ENCODE measurements around the gene WIPI1. TPM values are rescaled to one million over a fixed set of nuclear protein-coding genes. Genes with fewer than 3 reads are reported as not detected.

Gene WIPI1
- total and polyA plus RNA-seq, 2 of the 13 experiments (the other 11 are each of a cell fraction or from before 2014, with no cell fraction given): 29.4 to 141 TPM

GRCh38 chr17:68378268-68379176 lies 78.8 kb downstream of the WIPI1 start (continued):
- TF ChIP-seq ZNF280D (CRISPR knock-in tag; IDR thresholded peaks at IDR 0.05): peak; percentile 86; the same call in 1 of the 2 replicates
- no peak for TF ChIP-seq SOX6 (IDR thresholded peaks at IDR 0.05)
- peak; percentile 91 for TF ChIP-seq SOX6 (CRISPR knock-in tag; IDR thresholded peaks at IDR 0.05)
- no peak for TF ChIP-seq ZNF562 (CRISPR knock-in tag; IDR thresholded peaks at IDR 0.05; ENCODE audit: borderline replicate concordance)
- TF ChIP-seq ZNF260 (CRISPR knock-in tag; IDR thresholded peaks at IDR 0.05; ENCODE audit: borderline replicate concordance, low read depth): no peak
- peak; percentile 92 for TF ChIP-seq ZGPAT (CRISPR knock-in tag; IDR thresholded peaks at IDR 0.05)
- peak; percentile 88 for TF ChIP-seq NFKBIZ (CRISPR knock-in tag; IDR thresholded peaks at IDR 0.05)
- TF ChIP-seq SOX13 (IDR thresholded peaks at IDR 0.05): peak; percentile 63
- TF ChIP-seq SOX13 (CRISPR knock-in tag; conservative IDR thresholded peaks at IDR 0.05 in 1 of 2, IDR thresholded peaks at IDR 0.05 in 1 of 2): peak in 1 of 2 experiments; percentile 88; a peak in 2 of 4 replicates
- peak; percentile 72; the same call in 1 of the 2 replicates for TF ChIP-seq ATF3 (CRISPR knock-in tag; IDR thresholded peaks at IDR 0.05)
- 0 out of 2 replicates have a peak, but pooled peaks have one; percentile 14 for TF ChIP-seq ZNF460 (CRISPR knock-in tag; IDR thresholded peaks at IDR 0.05; ENCODE audit: borderline replicate concordance)
- no peak for TF ChIP-seq SMARCC2 (IDR thresholded peaks at IDR 0.05)
- TF ChIP-seq PRDM10 (CRISPR knock-in tag; IDR thresholded peaks at IDR 0.05; ENCODE audit: low read depth): peak; percentile 92
- TF ChIP-seq NKX3-1 (CRISPR knock-in tag; IDR thresholded peaks at IDR 0.05): peak; percentile 83; the same call in 1 of the 2 replicates
- TF ChIP-seq NFYC (CRISPR knock-in tag; IDR thresholded peaks at IDR 0.05): no peak; the same call in 1 of the 2 replicates
- TF ChIP-seq TP53 (CRISPR knock-in tag; conservative IDR thresholded peaks at IDR 0.05): no peak
- TF ChIP-seq U2AF1 (optimal IDR thresholded peaks at IDR 0.05; ENCODE audit: low read depth, low read length): no peak
- TF ChIP-seq ZMYM4 (CRISPR knock-in tag; IDR thresholded peaks at IDR 0.05): peak; percentile 87
- TF ChIP-seq EED (CRISPR knock-in tag; IDR thresholded peaks at IDR 0.05): peak; percentile 96
- TF ChIP-seq PAX8 (CRISPR knock-in tag; IDR thresholded peaks at IDR 0.05; ENCODE audit: borderline replicate concordance): peak; percentile 94; the same call in 1 of the 2 replicates

All from HepG2 (cell line).